H1 (cell line): ENCODE data around the gene LRRC15. TPM values are rescaled to one million over a fixed set of nuclear protein-coding genes. Genes with fewer than 3 reads are reported as not detected.

Source experiments
- BRCA1 ChIP-seq: IDR thresholded peaks from 2 replicates; pipeline ENCODE4 v1.6.1; 2012; ENCODE audit warnings: low read depth, low read length, improper control_type of control experiment
- CHD7 ChIP-seq: fragments of 300-600 bp; sonication (generic); IDR thresholded peaks from 2 replicates; pipeline ENCODE4 v1.7.1; 2012; ENCODE audit warnings: low read length, moderate library complexity, mild to moderate bottlenecking, inconsistent platforms; ENCODE audit not compliant: insufficient replicate concordance
- KDM5A ChIP-seq: fragments of 200-600 bp; IDR thresholded peaks from 2 replicates; pipeline ENCODE4 v1.7.1; 2012; ENCODE audit warnings: mild to moderate bottlenecking, low read length, inconsistent platforms, mixed read lengths
- MAX ChIP-seq: IDR thresholded peaks from 2 replicates; pipeline ENCODE4 v1.6.1; 2012; ENCODE audit warnings: inconsistent platforms
- NRF1 ChIP-seq: IDR thresholded peaks from 2 replicates; pipeline ENCODE4 v1.6.1; 2011; ENCODE audit warnings: mild to moderate bottlenecking, low read depth, low read length, improper control_type of control experiment
- RAD21 ChIP-seq, 2 experiments: IDR thresholded peaks in 1 of 2; conservative IDR thresholded peaks in 1 of 2; 2 replicates each; pipeline ENCODE4 v1.6.1; 2011; ENCODE audit warnings: low read depth in 2 of 2, low read length in 2 of 2, improper control_type of control experiment in 1 of 2, inconsistent platforms in 1 of 2, mild to moderate bottlenecking in 1 of 2, moderate library complexity in 1 of 2
- RNF2 ChIP-seq: fragments of 200-900, 300-1000 bp; sonication (generic); IDR thresholded peaks from 2 replicates; pipeline ENCODE4 v1.7.1; 2016; ENCODE audit warnings: borderline replicate concordance, low read depth, mild to moderate bottlenecking, antibody characterized with exemption, low read length; ENCODE audit not compliant: poor library complexity, severe bottlenecking; ENCODE audit errors: missing control alignments
- SAP30 ChIP-seq: fragments of 300-600 bp; sonication (generic); IDR thresholded peaks from 2 replicates; pipeline ENCODE4 v1.7.1; 2012; ENCODE audit warnings: low read length, moderate library complexity, mild to moderate bottlenecking, inconsistent platforms; ENCODE audit not compliant: insufficient read depth, insufficient replicate concordance
- SP2 ChIP-seq: IDR thresholded peaks from 2 replicates; pipeline ENCODE4 v1.6.1; 2012; ENCODE audit warnings: mild to moderate bottlenecking, low read length, inconsistent platforms
- TAF1 ChIP-seq: IDR thresholded peaks from 2 replicates; pipeline ENCODE4 v1.6.1; 2011; ENCODE audit warnings: mild to moderate bottlenecking, low read depth, low read length
- polyA plus RNA-seq, 7 experiments: library from polyadenylated mRNA; depleted of rRNA in 3 of 7; stranded (reverse) in 5 of 7; unstranded in 2 of 7; fragments of >200 nt in 5 of 7; fragments of 200-250 nt in 2 of 7; gene quantifications; 1 replicate in 5 of 7; 2 replicates in 1 of 7; 4 replicates in 1 of 7; pipeline versions ENCODE4 v1.2.1 to v1.2.3, GENCODE V29; 2011 to 2013; ENCODE audit warnings: missing spikeins in 2 of 7, mixed read lengths in 2 of 7
- total RNA-seq: library from RNA; stranded (reverse); fragmentation: NEBNext Ultra II Directional; extraction: Animal tissue kit (Norgen Biotek cat#: 25700); gene quantifications from 2 replicates; pipeline ENCODE4 v1.2.1, GENCODE V29; 2021

The LRRC15 gene
- total and polyA plus RNA-seq, 2 of the 8 experiments (the other 6 are each of a cell fraction or from before 2014, with no cell fraction given): 0.15 to 0.37 TPM

- TF ChIP-seq CHD7: no peak
- TF ChIP-seq RNF2: no peak
- TF ChIP-seq NRF1: no peak
- TF ChIP-seq KDM5A: no peak
- no peak for TF ChIP-seq TAF1
- no peak for TF ChIP-seq SP2
- TF ChIP-seq RAD21 (IDR thresholded peaks at IDR 0.05 in 1 of 2, conservative IDR thresholded peaks at IDR 0.05 in 1 of 2; ENCODE audit: low read depth in 2 of 2, low read length in 2 of 2): no peak
- no peak for TF ChIP-seq BRCA1
- TF ChIP-seq SAP30: no peak
- no peak for TF ChIP-seq MAX
- TF ChIP-seq, all 59 proteins: peak for 0
These were observed 37.9 kb upstream of the LRRC15 start (continued) for GRCh38 chr3:194407423-194407822.
